Measurements from ENCODE around the gene CCDC97.

Gene CCDC97

GRCh38 chr19:41373993-41374392 is 64.0 kb downstream of the CCDC97 start:
- peaks cover 3% of the 10 kb centered on the region for H3F3A ChIP-seq (ENCODE audit: control insufficient read depth, insufficient read depth)
- H3K9me2 ChIP-seq (replicated peaks; ENCODE audit: control insufficient read depth, low read length), result no peaks in the 10 kb centered on the region
- H3K4me2 ChIP-seq (ENCODE audit: low read length), result no peak overlapping the region
- no peak overlapping the region for H3K27ac ChIP-seq (ENCODE audit: low read depth, low read length)
- H3K9me3 ChIP-seq (ENCODE audit: control insufficient read depth, insufficient read depth, low read length), result no peaks in the 10 kb centered on the region
- TF ChIP-seq EZH2phosphoT487 (IDR thresholded peaks at IDR 0.05; ENCODE audit: borderline replicate concordance, low read length) (no peak), CTCF (IDR thresholded peaks at IDR 0.05; ENCODE audit: low read depth, low read length, poor library complexity, severe bottlenecking) (no peak)
- H3K79me2 ChIP-seq (ENCODE audit: control insufficient read depth, low read length), result no peaks in the 10 kb centered on the region
- peaks cover 11% of the 10 kb centered on the region for H3K4me1 ChIP-seq (ENCODE audit: control insufficient read depth, low read length)
- H3K27me3 ChIP-seq (ENCODE audit: control insufficient read depth, low read length), result no peaks in the 10 kb centered on the region
- no peaks in the 10 kb centered on the region for H3K36me3 ChIP-seq (ENCODE audit: control insufficient read depth, low read length)
- no peak overlapping the region for H3K4me3 ChIP-seq (ENCODE audit: low read length)
- no peaks in the 10 kb centered on the region for H4K20me1 ChIP-seq (ENCODE audit: control insufficient read depth, insufficient read depth, low read depth, low read length)

Measured in DOHH2 (cell line).